ENCODE results near the gene OCRL.
A peak's percentile ranks its signal among the peaks of the same experiment; 100 is the strongest.

The OCRL gene

DNA sequence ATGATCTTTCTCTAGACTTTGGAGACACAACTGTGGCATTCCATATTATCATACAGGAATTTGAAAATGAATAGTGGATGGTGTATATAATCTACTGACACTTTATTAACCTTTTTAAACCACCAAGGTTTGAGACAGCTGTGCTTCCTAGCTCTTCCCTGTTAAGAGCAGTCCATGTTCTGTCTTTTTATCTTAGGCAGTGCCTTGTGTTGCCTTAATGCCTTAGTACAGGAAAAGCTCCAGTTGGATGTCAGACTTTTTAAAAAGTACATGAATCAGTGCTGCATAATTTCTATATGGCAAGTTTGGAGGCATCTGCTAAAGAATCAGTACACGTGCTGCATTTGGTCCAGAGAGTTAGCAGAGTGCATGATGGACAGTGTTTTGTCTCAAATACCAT is 45.1 kb downstream of the OCRL start:
- no peak for DNase-seq (ENCODE audit: low read depth)

DNA sequence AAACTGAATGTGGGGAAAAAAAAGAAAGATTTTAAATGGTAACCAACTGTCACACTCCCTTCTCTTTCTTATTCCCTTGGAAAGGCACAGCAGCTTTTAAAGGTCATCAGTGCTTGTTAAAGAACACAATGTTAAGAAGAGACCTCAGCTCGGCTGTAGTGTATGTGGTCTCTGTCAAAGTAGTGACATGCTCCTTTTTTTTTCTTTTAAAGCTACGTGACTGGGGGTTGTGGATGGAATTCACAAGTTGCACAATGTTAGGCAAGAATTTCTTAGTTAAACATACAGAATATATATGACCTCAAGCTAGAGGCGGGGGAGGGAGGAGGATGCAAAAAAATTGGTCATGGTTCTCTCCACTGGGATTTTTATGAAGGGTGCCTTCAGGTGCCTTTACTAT is 45.6 kb downstream of the OCRL start:
- DNase-seq (ENCODE audit: low read depth) = no peak

DNA sequence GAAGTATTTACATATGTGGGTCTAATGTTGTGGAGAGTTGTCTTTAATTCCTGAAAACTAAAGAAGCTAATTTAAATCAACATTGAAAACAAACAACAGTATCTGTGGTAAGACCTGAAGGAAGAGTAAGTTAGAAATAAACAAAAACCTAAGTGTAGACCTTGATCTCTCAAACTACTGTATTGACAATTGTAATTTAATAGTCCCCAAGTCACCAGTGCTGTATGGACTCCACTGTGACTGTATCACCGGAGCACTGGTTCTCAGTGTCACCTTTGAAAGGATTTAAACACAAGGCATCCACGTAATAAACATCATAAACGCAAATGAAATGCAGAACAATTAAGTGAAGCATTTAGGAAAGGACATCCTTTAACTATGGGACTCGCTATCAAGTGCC is 46.4 kb downstream of the OCRL start:
- DNase-seq (ENCODE audit: low read depth) = no peak

- DNase-seq (ENCODE audit: low read depth) = no peak
These were observed 50.5 kb downstream of the OCRL start for GRCh38 chrX:129590596-129590995.

DNA sequence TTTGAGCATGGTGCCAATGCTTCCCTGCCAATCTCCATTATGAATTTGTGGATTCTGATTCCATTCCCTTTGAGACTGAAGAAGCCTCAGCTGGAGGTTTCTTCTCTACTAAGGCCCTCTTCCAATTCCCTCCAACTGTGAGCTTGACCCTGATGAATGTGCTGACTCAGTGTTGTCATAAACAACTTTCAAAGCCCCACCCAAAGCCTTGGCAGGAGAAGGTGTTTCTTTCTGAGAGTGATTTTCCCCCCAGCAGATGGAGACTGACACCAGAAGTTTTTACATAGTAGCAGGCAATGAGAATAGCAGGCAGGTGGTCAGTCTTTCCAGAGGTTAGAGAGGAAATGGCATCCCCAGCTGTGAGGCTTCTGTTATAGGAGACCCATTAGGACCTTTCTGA is 53.1 kb downstream of the OCRL start:
- no peak for DNase-seq (ENCODE audit: low read depth)

DNA sequence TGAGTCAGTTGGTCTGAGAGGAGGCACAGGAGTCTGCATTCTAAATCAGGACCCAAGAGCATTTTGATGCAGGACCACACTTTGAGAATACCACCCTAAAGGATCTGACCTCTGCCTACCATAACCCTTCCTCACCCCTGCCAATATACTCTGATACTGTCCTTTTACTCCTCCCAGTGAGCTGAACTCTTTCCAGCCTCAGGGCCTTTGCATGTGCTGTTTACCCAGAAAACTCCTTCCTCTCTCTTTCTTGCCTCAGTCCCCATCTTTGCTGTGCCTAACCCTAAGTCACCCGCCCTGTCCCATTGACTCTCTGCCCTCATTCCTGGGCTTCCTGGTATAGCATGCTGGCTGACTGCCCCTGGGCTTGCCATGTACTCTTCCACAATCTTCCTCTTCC is 54.7 kb downstream of the OCRL start:
- no peak for DNase-seq (ENCODE audit: low read depth)

DNA sequence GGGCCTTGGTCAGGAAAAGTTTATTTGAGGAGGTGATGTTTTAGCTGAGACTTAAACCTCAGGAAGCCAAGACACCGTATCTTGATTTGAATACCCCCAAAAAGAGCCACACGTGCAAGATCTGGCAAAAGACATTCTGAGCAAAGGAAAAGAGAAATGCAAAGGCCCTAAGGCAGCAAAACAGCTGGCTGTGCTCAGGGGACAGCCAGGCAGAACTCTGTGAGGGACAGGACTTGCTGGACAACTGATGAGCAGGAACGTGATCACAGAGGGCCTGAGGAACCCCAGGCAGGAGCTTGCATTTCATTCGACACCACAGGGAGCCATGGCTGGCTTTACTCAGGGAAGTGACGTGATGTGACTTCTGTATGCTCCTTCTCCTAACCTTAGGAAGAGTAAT is 56.0 kb downstream of the OCRL start:
- no peak for DNase-seq (ENCODE audit: low read depth)

DNA sequence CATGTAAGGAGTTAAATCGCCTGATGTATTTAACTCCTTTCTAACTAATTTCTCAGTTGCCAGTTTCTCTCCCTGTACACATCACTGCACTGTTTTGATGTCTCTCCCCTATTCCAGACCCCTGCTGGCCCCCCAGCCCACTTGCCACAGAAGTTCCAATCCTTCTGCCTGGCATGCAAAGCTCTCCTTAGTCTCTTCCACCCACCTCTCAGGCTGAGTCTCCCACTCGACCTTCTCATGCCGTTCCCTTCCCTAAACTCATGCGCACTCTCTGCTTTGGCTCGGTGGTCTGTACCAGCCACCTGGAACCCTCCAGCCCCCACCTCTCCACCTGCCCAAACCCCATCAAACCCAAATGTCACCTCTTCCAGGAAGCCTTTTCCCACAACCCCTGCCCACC is 57.8 kb downstream of the OCRL start:
- no peak for DNase-seq (ENCODE audit: low read depth)

DNA sequence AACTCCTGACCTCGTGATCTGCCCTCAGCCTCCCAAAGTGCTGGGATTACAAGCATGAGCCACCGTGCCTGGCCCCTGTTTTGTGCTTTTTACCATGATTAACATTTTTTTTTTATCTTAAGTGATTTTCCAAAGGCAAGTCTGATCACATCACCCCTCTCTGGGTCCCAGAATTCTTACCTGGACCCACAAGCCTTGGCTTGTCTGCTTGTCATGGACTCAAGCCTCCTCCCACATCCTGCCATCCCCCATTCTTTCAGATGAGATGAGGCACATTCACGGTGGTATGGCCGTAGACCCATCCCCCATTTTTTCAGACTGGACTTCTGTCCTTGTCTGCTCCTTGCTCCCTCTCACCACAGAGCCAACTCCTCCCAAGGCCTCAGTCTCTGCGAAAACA is 59.4 kb downstream of the OCRL start:
- no peak for DNase-seq (ENCODE audit: low read depth)

GRCh38 chrX:129599996-129600395 is 59.9 kb downstream of the OCRL start:
- no peak for DNase-seq (ENCODE audit: low read depth)

DNA sequence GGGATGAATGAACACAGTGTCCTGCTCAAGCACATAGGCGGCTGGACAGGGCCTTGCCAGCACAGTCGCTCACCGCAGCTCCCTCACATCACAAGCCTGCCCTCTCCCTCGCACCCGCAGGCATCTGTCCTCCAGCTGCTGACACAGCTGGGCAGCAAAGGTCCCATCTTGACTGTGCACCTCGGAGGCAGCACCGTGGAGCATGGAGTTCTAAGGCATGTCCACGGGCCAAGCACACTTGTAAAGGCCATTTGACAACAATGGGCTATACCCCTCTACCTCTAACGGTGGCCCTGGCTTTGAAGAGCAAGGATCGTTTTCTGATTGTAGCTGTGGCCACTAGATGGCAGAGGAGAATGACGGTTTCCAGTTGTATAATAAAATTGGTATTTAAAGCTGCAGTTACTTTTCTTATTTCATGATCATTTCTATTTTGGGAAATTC is 60.9 kb downstream of the OCRL start:
- peak; percentile 36 for DNase-seq (ENCODE audit: low read depth)

DNA sequence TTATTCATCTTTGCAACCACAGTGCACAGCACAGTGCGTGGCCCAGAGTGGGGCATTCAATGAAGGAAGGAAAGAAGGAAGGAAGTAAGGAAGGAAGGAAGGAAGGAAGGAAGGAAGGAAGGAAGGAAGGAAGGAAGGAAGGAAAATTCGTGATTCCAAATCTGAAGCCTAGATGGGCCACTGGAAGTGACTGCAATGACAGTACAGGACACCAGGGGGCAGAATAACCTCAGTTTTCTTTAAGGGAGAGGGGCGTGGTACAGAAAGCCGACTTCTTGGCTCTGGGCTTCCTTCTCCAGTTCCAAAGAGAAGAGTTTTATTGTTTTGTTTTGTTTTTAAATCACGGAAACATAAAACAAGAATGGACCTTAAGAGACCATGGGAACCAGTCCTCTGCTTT is 66.9 kb downstream of the OCRL start:
- DNase-seq (ENCODE audit: low read depth) = peak; percentile 57

- no peak for DNase-seq (ENCODE audit: low read depth)
These were observed 68.4 kb downstream of the OCRL start for GRCh38 chrX:129608496-129608895.

GRCh38 chrX:129609395-129609794 is 69.3 kb downstream of the OCRL start:
- no peak for DNase-seq (ENCODE audit: low read depth)

DNA sequence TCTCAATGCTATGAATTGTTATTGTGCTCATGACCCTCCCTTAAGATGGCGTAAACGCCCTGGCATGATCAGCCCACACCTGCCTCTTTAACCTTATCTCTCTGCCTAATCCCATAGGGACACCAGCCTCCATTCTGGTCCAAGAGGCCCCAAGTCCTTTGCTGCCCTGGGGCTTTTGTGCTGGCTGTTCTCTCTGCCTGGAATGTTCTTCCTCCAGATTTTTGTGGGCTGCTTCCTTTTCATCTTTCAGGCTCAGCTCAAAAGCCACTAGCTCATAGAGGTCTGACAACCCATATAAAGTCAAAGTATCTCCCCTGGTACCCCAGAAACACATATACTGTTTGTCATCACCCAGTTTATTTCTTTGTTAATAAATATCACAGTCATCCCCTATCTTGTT is 72.3 kb downstream of the OCRL start:
- no peak for DNase-seq (ENCODE audit: low read depth)

DNA sequence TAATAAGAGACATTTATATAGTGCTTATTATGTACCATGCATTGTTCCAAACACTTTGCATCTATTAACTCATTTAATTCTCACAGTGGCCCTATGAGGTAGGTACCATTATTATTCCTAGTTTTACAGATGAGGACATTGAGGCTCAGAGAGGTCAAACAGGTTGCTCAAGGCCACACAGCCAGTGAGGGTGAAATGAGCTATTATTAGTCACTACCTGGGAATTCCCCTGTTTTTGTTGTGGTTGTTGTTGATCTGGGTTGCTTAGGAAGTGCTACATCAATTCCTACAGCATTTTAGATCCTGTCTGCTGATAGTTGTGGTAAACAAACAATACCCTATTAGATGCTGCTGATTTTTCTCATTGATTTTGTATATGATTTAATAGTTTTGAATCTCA is 73.5 kb downstream of the OCRL start:
- DNase-seq (ENCODE audit: low read depth) = no peak

- no peak for DNase-seq (ENCODE audit: low read depth)
These were observed 74.6 kb downstream of the OCRL start for GRCh38 chrX:129614481-129615255.

DNA sequence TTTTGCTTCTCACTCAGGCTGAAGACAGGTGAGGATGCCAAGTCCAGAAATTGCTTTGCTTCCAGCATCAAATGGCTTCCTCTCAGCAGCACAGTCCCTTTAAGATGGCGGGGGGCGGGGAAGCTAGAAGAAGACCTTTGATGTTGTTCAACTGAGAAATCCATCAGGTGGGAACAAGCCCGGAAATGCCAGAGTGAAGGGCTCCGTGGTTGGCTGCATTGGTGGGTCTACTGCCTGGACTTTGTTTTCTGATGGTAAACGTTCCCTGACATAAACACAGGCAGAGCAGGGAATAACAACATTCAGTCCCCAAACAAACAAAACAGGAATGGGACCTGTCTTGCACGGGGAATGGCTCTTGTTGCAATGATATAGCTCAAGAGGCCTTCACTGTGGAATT is 77.4 kb downstream of the OCRL start:
- DNase-seq (ENCODE audit: low read depth) = no peak

DNA sequence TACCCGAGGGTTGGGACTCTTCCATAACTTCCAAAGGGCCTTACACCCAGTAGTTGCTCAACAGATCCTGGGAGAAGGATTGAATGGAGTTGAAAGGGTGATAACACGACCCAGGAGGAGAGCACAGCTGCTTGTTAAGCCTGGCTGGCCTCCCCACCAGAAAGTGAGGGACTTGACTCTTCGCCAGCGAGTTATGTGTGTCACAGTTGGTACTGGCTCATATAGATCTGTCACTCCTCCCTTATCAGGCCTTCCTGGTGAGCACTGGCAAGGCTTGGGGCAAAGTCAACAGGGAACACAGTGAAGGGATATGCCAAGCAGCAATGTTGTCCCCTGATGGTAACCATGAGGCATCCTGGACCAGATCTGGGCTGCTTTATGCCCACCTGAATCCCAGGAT is 78.9 kb downstream of the OCRL start:
- DNase-seq (ENCODE audit: low read depth) = no peak

DNA sequence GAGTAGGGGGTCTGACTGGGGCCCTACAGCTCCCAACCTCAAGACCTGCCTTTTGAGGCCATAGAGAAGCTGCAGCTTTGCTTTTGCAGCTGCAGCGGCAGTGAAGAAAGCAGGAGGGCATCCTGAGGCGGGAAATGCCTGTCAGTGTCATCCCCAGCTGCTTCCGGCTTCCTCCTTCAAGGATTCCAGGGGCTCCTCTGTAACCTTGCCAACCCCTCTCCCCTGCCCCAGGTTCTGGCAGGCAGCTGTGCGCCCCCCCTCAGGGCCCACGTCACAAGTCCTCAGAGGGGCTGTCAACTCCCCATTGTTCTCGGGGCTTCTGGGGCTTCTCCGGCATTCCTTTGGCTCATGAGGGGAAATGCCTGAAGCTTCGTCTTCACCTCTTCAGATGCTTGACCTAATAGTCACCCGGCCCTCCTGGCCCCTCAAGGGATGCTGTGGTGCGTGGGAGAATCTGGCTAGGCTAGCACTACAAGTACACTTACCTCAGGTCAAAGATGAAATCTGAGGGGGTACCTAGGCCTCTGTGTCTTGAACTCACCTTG is 82.8 kb downstream of the OCRL start:
- DNase-seq (ENCODE audit: low read depth) = peak; percentile 64

DNA sequence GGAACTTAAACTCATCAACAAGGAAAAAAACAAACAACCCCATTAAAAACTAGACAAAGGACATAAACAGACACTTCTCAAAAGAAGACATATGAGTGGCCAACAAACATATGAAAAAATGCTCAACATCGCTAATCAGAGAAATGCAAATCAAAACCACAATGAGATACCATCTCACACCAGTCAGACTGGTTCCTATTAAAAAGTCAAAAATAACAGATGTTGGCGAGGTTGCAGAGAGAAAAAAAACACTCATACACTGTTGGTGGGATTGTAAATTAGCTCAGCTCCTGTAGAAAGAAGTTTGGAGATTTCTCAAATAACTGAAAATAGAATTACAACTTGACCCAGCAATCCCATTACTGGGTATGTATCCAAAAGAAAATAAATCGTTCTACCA is 86.0 kb downstream of the OCRL start:
- DNase-seq (ENCODE audit: low read depth) = peak; percentile 60

DNA sequence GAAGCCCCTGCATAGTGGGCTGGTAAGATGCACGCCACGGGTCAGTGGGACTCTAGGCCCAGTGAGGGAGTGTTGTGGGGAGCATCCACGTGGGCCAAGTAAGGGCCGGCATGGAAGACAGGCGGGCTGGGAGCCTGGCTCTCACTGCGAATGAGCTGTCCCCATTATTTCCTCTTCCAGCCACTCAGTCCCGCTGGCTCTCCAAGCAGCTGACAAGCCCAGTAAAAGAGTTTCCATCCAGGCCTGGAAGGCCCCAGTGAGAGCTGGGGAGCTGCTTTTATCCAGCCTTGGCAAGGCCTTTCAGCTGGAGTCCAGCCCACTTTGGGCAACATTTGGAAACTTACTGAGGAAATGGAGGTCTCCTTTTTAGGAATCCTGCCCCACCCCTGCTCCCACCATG is 89.8 kb downstream of the OCRL start:
- DNase-seq (ENCODE audit: low read depth) = no peak

GRCh38 chrX:129631849-129632248 is 91.8 kb downstream of the OCRL start:
- no peak for DNase-seq (ENCODE audit: low read depth)

- DNase-seq (ENCODE audit: low read depth) = no peak
These were observed 92.4 kb downstream of the OCRL start for GRCh38 chrX:129632443-129632842.

All from EH (cell line).